K562 (cell line): ENCODE measurements around the gene GDF7. TPM values are rescaled to one million over a fixed set of nuclear protein-coding genes. Genes with fewer than 3 reads are reported as not detected.

Experiments used
- ATAC-seq: fragments of 200-7000 bp; cut with Tn5 transposase; 3 replicates; pipeline ENCODE4 v1.9.1; 2020; ENCODE audit warnings: moderate library complexity
- BruUV-seq: library from RNA; stranded (reverse); fragments of 400-500 nt; replicated peaks from 2 replicates; lab custom pipeline; 2021; lab: Mats Ljungman, UMichigan
- CTCF ChIA-PET: fragments of 300-600 bp; formaldehyde crosslinking; extraction: SDS; loops from one replicate; lab custom pipeline; 2021; ENCODE audit warnings: low intra/inter-chr PET ratio; lab: Yijun Ruan, JAX
- POLR2A ChIA-PET: fragments of 300-600, 350-650 bp; sonication (Branson Sonifier 250); formaldehyde crosslinking; extraction: SDS; loops from one replicate; lab custom pipeline; 2021; ENCODE audit warnings: antibody characterized with exemption, inconsistent platforms; lab: Yijun Ruan, JAX
- DNase-seq, 4 experiments: peaks; one replicate each; pipeline versions ENCODE4 v3.0.0 to v3.0.0-alpha.2; 2011 to 2018; ENCODE audit warnings: low spot score in 3 of 4, mixed read lengths in 3 of 4; ENCODE audit errors: extremely low read depth in 1 of 4
- FAIRE-seq: peaks from 2 replicates; lab custom pipeline; 2011; peaks lifted over from hg19 to GRCh38; lab: Jason Lieb, UNC
- H2AFZ ChIP-seq: 2 replicates; pipeline ENCODE4 v1.6.0; 2011; ENCODE audit warnings: low read depth, low read length, control low read depth, inconsistent platforms
- H3K27ac ChIP-seq: fragments of 200-600 bp; 3 replicates; pipeline ENCODE4 v1.8.0; 2011; ENCODE audit warnings: low read depth, mild to moderate bottlenecking, control low read depth, inconsistent platforms, low read length, moderate library complexity, mixed read lengths; ENCODE audit errors: extremely low read depth
- H3K27me3 ChIP-seq, 2 experiments: fragments of 300-600 bp in 1 of 2; 2 replicates in 1 of 2; 3 replicates in 1 of 2; pipeline versions ENCODE4 v1.6.0 to v1.8.0; 2011; ENCODE audit warnings: inconsistent platforms in 2 of 2, low read length in 2 of 2, mild to moderate bottlenecking in 1 of 2, mixed read lengths in 1 of 2, moderate library complexity in 1 of 2; ENCODE audit not compliant: control insufficient read depth in 2 of 2, insufficient read depth in 2 of 2
- H3K36me3 ChIP-seq: fragments of 300-600 bp; 3 replicates; pipeline ENCODE4 v1.8.0; 2011; ENCODE audit warnings: mild to moderate bottlenecking, low read length, inconsistent platforms; ENCODE audit not compliant: control insufficient read depth, insufficient read depth
- H3K4me1 ChIP-seq, 2 experiments: fragments of 200-600 bp in 1 of 2; replicated peaks in 1 of 2; 2 replicates in 1 of 2; 3 replicates in 1 of 2; pipeline versions ENCODE4 v1.5.1 to v1.8.0; 2011; ENCODE audit warnings: inconsistent platforms in 2 of 2, low read length in 2 of 2, mild to moderate bottlenecking in 1 of 2, mixed read lengths in 1 of 2, moderate library complexity in 1 of 2; ENCODE audit not compliant: control insufficient read depth in 2 of 2, insufficient read depth in 2 of 2
- H3K4me2 ChIP-seq: 2 replicates; pipeline ENCODE4 v1.6.1; 2011; ENCODE audit warnings: low read length, control low read depth, inconsistent platforms, mixed read lengths; ENCODE audit not compliant: insufficient read depth
- H3K4me3 ChIP-seq: fragments of 200-600 bp; sonication (generic), shearing (Covaris generic); 2 replicates; pipeline ENCODE4 v1.5.1; 2016; ENCODE audit warnings: control low read depth, inconsistent platforms
- H3K79me2 ChIP-seq: fragments of 200-600 bp; 3 replicates; pipeline ENCODE4 v1.8.0; 2011; ENCODE audit warnings: low read length, inconsistent platforms; ENCODE audit not compliant: control insufficient read depth, insufficient read depth
- H3K9ac ChIP-seq, 2 experiments: 2 replicates each; pipeline versions ENCODE4 v1.6.0 to v1.6.1; 2011; ENCODE audit warnings: low read depth in 2 of 2, low read length in 2 of 2, control low read depth in 1 of 2, inconsistent platforms in 1 of 2, mild to moderate bottlenecking in 1 of 2, mixed read lengths in 1 of 2; ENCODE audit not compliant: insufficient read depth in 1 of 2
- H3K9me1 ChIP-seq: one replicate; pipeline ENCODE4 v1.6.0; 2011; ENCODE audit warnings: inconsistent platforms, mild to moderate bottlenecking, low read length, moderate library complexity; ENCODE audit not compliant: control insufficient read depth, insufficient read depth
- H3K9me3 ChIP-seq: replicated peaks from 2 replicates; pipeline ENCODE4 v1.5.1; 2011; ENCODE audit warnings: low read depth, low read length, inconsistent platforms; ENCODE audit not compliant: control insufficient read depth, insufficient read depth
- H4K20me1 ChIP-seq: replicated peaks from 2 replicates; pipeline ENCODE4 v1.6.1; 2011; ENCODE audit warnings: low read length, inconsistent platforms, mixed read lengths; ENCODE audit not compliant: control insufficient read depth, insufficient read depth
- CBFA2T3 ChIP-seq: fragments of 450-650 bp; IDR thresholded peaks from 2 replicates; pipeline ENCODE4 v1.6.1; 2017
- CREB1 ChIP-seq, 2 experiments: sonication (generic) in 1 of 2; formaldehyde crosslinking in 1 of 2; IDR thresholded peaks; 2 replicates each; pipeline versions ENCODE4 v1.6.1 to v1.8.0; 2012 to 2022; ENCODE audit warnings: inconsistent platforms in 1 of 2, mild to moderate bottlenecking in 1 of 2, missing genetic modification reagents in 1 of 2, moderate library complexity in 1 of 2
- FOXJ3 ChIP-seq: sonication (generic); formaldehyde crosslinking; IDR thresholded peaks from 2 replicates; pipeline ENCODE4 v1.4.0; 2020; ENCODE audit warnings: mild to moderate bottlenecking, missing genetic modification reagents
- KAT7 ChIP-seq: sonication (generic); formaldehyde crosslinking; IDR thresholded peaks from 2 replicates; pipeline ENCODE4 v1.8.0; 2022; ENCODE audit warnings: missing genetic modification reagents, mild to moderate bottlenecking, borderline replicate concordance
- MTF1 ChIP-seq: fragments of 250-450 bp; sonication (Bioruptor Pico); IDR thresholded peaks from 2 replicates; pipeline ENCODE4 v1.9.0; 2021; ENCODE audit warnings: moderate library complexity, mild to moderate bottlenecking, inconsistent platforms, borderline replicate concordance
- PRDM10 ChIP-seq: fragments of 450-650 bp; IDR thresholded peaks from 2 replicates; pipeline ENCODE4 v1.6.1; 2018; ENCODE audit not compliant: partially characterized antibody
- TCF15 ChIP-seq: fragments of 250-450 bp; sonication (Bioruptor Pico); IDR thresholded peaks from 2 replicates; pipeline ENCODE4 v1.8.0; 2022; ENCODE audit warnings: moderate library complexity, mild to moderate bottlenecking, inconsistent platforms
- TRIM25 ChIP-seq: fragments of 450-650 bp; IDR thresholded peaks from 2 replicates; pipeline ENCODE4 v1.7.0; 2016; ENCODE audit warnings: borderline replicate concordance
- ZFP91 ChIP-seq: sonication (generic); formaldehyde crosslinking; IDR thresholded peaks from 2 replicates; pipeline ENCODE4 v1.8.0; 2022; ENCODE audit warnings: mild to moderate bottlenecking, missing genetic modification reagents
- ZNF12 ChIP-seq: sonication (generic); formaldehyde crosslinking; IDR thresholded peaks from 2 replicates; pipeline ENCODE4 v1.4.0; 2020; ENCODE audit warnings: mild to moderate bottlenecking, missing genetic modification reagents
- ZNF133 ChIP-seq: fragments of 250-450 bp; sonication (Bioruptor Pico); IDR thresholded peaks from 2 replicates; pipeline ENCODE4 v1.4.0; 2020; ENCODE audit warnings: mild to moderate bottlenecking
- ZNF655 ChIP-seq: fragments of 250-450 bp; sonication (Bioruptor Pico); IDR thresholded peaks from 2 replicates; pipeline ENCODE4 v1.5.0; 2021
- ZNF696 ChIP-seq: fragments of 250-450 bp; sonication (Bioruptor Pico); conservative IDR thresholded peaks from 2 replicates; pipeline ENCODE4 v1.4.0; 2020; ENCODE audit warnings: mild to moderate bottlenecking, moderate library complexity
- ZNF766 ChIP-seq: fragments of 200-800 bp; sonication (Bioruptor generic); conservative IDR thresholded peaks from 2 replicates; pipeline ENCODE4 v1.6.1; 2016; ENCODE audit warnings: missing genetic modification characterization, missing compliant biosample characterization
- WGBS: fragments of 100-300 bp; shearing (Covaris generic); methylation state at CpG from one replicate; pipeline ENCODE4 v1.1.6; 2016; ENCODE audit warnings: low coverage, mixed read lengths; ENCODE audit not compliant: insufficient coverage; ENCODE audit errors: missing lambda C conversion rate; 5-methylcytosine and 5-hydroxymethylcytosine counted together
- in situ Hi-C: fragments of 300-500 bp; cut with MboI; formaldehyde crosslinking; loops from 4 replicates; pipeline ENCODE4 v1.15.0; 2018; ENCODE audit warnings: inconsistent platforms, mixed read lengths
- intact Hi-C: fragments of 100-400 bp; cut with micrococcal nuclease; formaldehyde crosslinking; loops from 2 replicates; pipeline ENCODE4 v1.14.2; 2022
- polyA plus RNA-seq, 8 experiments: library from polyadenylated mRNA; depleted of rRNA in 4 of 8; stranded (reverse) in 5 of 8; unstranded in 3 of 8; fragments of >200 nt; fragmentation: Nextera tagmentation in 2 of 8; fragmentation: Illumina TruSeq in 1 of 8; extraction: Ambion mirVana in 2 of 8; extraction: Trizol in 1 of 8; gene quantifications; 2 replicates each; pipeline versions ENCODE4 v1.2.1 to v1.2.3, GENCODE V29; 2011 to 2014; ENCODE audit warnings: inconsistent platforms in 1 of 8, missing spikeins in 1 of 8
- total RNA-seq, 7 experiments: library from RNA; depleted of rRNA in 6 of 7; stranded (reverse); fragments of >200 nt in 6 of 7; fragmentation: Illumina TruSeq in 2 of 7; extraction: Trizol in 2 of 7; gene quantifications; 2 replicates each; pipeline versions ENCODE4 v1.2.1 to v1.2.3, GENCODE V29; 2011 to 2021; ENCODE audit warnings: low replicate concordance in 1 of 7

GDF7 gene
- total and polyA plus RNA-seq, 9 of the 15 experiments (the other 6 are each of a cell fraction or from before 2014, with no cell fraction given) = 0.01 TPM; not detected in 7

- H3K4me1 ChIP-seq = peaks cover 2 to 4% of the 10 kb centered on the region in 2 experiments; a peak in 3 of 5 replicates
- no peak overlapping the region for H3K27ac ChIP-seq
- no peaks in the 10 kb centered on the region for H3K9me3 ChIP-seq
- ATAC-seq = no peak
- intact Hi-C loops (no loop called here), in situ Hi-C loops (loop anchor here (5.0 to 25.0 kb wide), 2 partner anchors 306 to 606 kb away; no protein-coding TSS in a partner anchor)
- FAIRE-seq = no peak
- ChIA-PET POLR2A (no interaction called here), CTCF (no interaction called here)
- H3K36me3 ChIP-seq = no peaks in the 10 kb centered on the region
- no peak overlapping the region for H3K4me3 ChIP-seq
- no peaks in the 10 kb centered on the region for H3K79me2 ChIP-seq
- no peaks in the 10 kb centered on the region for H4K20me1 ChIP-seq
- no TSS peak for BruUV-seq
- H3K27me3 ChIP-seq = peaks cover 14 to 21% of the 10 kb centered on the region in 2 experiments
- H3K4me2 ChIP-seq = no peak overlapping the region
- WGBS = 9% methylated on average over 7 of the region's 7 CpGs
- no peak overlapping the region for H2AFZ ChIP-seq
- H3K9ac ChIP-seq = no peak overlapping the region
- no peak for DNase-seq
- no peaks in the 10 kb centered on the region for H3K9me1 ChIP-seq
- TF ChIP-seq CREB1 (IDR thresholded peaks at IDR 0.05) (no peak), CREB1 (CRISPR knock-in tag; IDR thresholded peaks at IDR 0.05) (no peak), MTF1 (CRISPR knock-in tag) (no peak), ZNF655 (CRISPR knock-in tag) (no peak), ZFP91 (CRISPR knock-in tag) (no peak), TCF15 (no peak), ZNF766 (CRISPR knock-in tag) (no peak), KAT7 (CRISPR knock-in tag) (no peak), CBFA2T3 (no peak), PRDM10 (no peak), ZNF12 (no peak), TRIM25 (no peak), FOXJ3 (no peak), ZNF696 (CRISPR knock-in tag) (no peak), ZNF133 (no peak)
Observed at GRCh38 chr2:20656561-20656960, 10.4 kb upstream of the GDF7 start.
